Aorta (tissue), 5 donors: ENCODE measurements around the gene TRIM41. TPM values are rescaled to one million over a fixed set of nuclear protein-coding genes. Genes with fewer than 3 reads are reported as not detected.

Source experiments
- ATAC-seq: fragments of 200-7000 bp; cut with Tn5 transposase; one replicate; pipeline ENCODE4 v1.9.1; 2022; ENCODE audit warnings: moderate library complexity; ENCODE audit not compliant: low FRiP score
- DNase-seq, 2 donors: peaks; one replicate each; pipeline ENCODE4 v3.0.0-alpha.2; 2020
- H3K27ac ChIP-seq, 2 donors: one replicate each; pipeline ENCODE4 v1.5.1; 2013; ENCODE audit warnings: low read length in 2 of 2, mild to moderate bottlenecking in 2 of 2, moderate library complexity in 2 of 2, control low read depth in 1 of 2, inconsistent platforms in 1 of 2, low read depth in 1 of 2
- H3K27me3 ChIP-seq, 2 donors: one replicate each; pipeline ENCODE4 v1.6.1; 2013; ENCODE audit warnings: control low read depth in 1 of 2, low read length in 1 of 2, mild to moderate bottlenecking in 1 of 2, moderate library complexity in 1 of 2; ENCODE audit not compliant: insufficient read depth in 2 of 2, control insufficient read depth in 1 of 2
- H3K36me3 ChIP-seq, 2 donors: one replicate each; pipeline ENCODE4 v1.6.1; 2013; ENCODE audit warnings: control low read depth in 1 of 2, low read length in 1 of 2, mild to moderate bottlenecking in 1 of 2; ENCODE audit not compliant: insufficient read depth in 2 of 2, control insufficient read depth in 1 of 2
- H3K4me1 ChIP-seq, 2 donors: one replicate each; pipeline ENCODE4 v1.6.1; 2013; ENCODE audit warnings: low read length in 2 of 2, control low read depth in 1 of 2, mild to moderate bottlenecking in 1 of 2, moderate library complexity in 1 of 2; ENCODE audit not compliant: insufficient read depth in 2 of 2, control insufficient read depth in 1 of 2
- H3K4me3 ChIP-seq, 2 donors: one replicate each; pipeline ENCODE4 v1.5.1; 2013; ENCODE audit warnings: low read length in 2 of 2, control low read depth in 1 of 2, mild to moderate bottlenecking in 1 of 2
- H3K9me3 ChIP-seq: one replicate; pipeline ENCODE4 v1.6.1; 2013; ENCODE audit warnings: mild to moderate bottlenecking, low read length; ENCODE audit not compliant: control insufficient read depth
- WGBS, 2 donors: extraction: QIAGEN DNeasy Blood & Tissue Kit; methylation state at CpG; one replicate each; pipeline ENCODE4 v1.1.7; 2013; 5-methylcytosine and 5-hydroxymethylcytosine counted together
- intact Hi-C, 2 donors: fragments of 100-400 bp; cut with DNase I; formaldehyde crosslinking; loops; one replicate each; pipeline versions ENCODE4 v1.14.2 to v1.15.0; 2022
- polyA plus RNA-seq, 2 donors: library from polyadenylated mRNA; stranded (reverse); fragments of 200-250 nt; gene quantifications; one replicate each; pipeline ENCODE4 v1.2.3, GENCODE V29; 2013
- total RNA-seq, 2 donors: library from RNA; stranded (reverse); fragmentation: NEBNext Ultra II Directional; extraction: Animal tissue kit (Norgen Biotek cat#: 25700); gene quantifications; one replicate each; pipeline ENCODE4 v1.2.1, GENCODE V29; 2021
- donor health status: healthy with polysubstance abuse.
- donor health status: Bipolar disorder and iron deficiency.
- donor health status: DM: no; HTN: no; CAD: no.
- donor health status: DM: no; HTN: no; CAD: no.
- donor health status: DM: yes; HTN: yes; CAD: no.

The TRIM41 gene
- total and polyA plus RNA-seq, 4 donors, result 15.2 to 22.2 (median 18.5) TPM

DNA sequence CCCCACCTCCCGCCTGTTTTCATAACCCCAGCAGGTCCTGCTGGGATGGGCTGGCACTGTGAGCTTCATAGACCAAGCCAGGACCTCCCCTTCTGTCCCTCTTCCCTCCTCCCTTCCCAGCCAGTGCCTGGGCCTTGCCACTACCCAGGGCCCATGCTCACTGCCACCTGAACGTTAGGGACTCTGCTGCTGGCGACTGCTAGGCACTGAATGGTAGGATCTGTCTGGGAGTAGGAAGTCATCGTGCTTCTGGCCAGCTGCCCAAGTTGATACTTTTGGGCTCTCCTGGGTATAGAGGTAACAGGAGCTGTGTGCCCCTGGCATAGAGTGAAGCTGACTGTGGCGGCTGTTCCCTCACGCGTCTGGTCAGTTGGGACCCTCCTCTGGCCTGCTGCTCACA is 8.4 kb downstream of the TRIM41 start:
- H3K27me3 ChIP-seq, result no peaks in the 10 kb centered on the region
- H3K9me3 ChIP-seq, result no peaks in the 10 kb centered on the region
- no peak overlapping the region for H3K4me3 ChIP-seq
- H3K4me1 ChIP-seq, result no peaks in the 10 kb centered on the region
- 83 to 85% methylated on average over 7 of the region's 7 CpGs for WGBS, 2 donors
- DNase-seq, result no peak
- H3K36me3 ChIP-seq, result peaks cover 0 to 2% of the 10 kb centered on the region in 2 donors
- ATAC-seq, result no peak
- intact Hi-C loops, result no loop called here
- H3K27ac ChIP-seq, result no peak overlapping the region

DNA sequence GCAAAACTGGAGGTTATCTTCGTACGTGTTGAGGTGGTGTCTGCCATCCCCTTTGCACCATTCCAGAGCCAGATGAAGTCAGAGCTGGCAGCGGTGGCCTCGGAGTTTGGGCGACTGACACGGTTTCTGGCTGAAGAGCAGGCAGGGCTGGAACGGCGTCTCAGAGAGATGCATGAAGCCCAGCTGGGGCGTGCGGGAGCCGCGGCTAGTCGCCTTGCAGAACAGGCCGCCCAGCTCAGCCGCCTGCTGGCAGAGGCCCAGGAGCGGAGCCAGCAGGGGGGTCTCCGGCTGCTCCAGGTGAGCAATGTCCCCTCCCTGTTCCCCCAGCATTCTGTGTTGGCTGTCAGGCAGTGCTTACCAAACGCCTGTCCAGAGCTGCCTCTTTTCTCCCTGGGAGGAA is 9.5 kb downstream of the TRIM41 start:
- no peak for DNase-seq
- Histone ChIP-seq H3K36me3 (peaks cover 3 to 11% of the 10 kb centered on the region in 2 donors), H3K4me1 (no peaks in the 10 kb centered on the region), H3K27me3 (no peaks in the 10 kb centered on the region), H3K27ac (no peak overlapping the region), H3K9me3 (no peaks in the 10 kb centered on the region), H3K4me3 (no peak overlapping the region)
- peak; percentile 9 for ATAC-seq
- 59 to 65% methylated on average over 18 of the region's 18 CpGs for WGBS, 2 donors
- intact Hi-C loops, result no loop called here

DNA sequence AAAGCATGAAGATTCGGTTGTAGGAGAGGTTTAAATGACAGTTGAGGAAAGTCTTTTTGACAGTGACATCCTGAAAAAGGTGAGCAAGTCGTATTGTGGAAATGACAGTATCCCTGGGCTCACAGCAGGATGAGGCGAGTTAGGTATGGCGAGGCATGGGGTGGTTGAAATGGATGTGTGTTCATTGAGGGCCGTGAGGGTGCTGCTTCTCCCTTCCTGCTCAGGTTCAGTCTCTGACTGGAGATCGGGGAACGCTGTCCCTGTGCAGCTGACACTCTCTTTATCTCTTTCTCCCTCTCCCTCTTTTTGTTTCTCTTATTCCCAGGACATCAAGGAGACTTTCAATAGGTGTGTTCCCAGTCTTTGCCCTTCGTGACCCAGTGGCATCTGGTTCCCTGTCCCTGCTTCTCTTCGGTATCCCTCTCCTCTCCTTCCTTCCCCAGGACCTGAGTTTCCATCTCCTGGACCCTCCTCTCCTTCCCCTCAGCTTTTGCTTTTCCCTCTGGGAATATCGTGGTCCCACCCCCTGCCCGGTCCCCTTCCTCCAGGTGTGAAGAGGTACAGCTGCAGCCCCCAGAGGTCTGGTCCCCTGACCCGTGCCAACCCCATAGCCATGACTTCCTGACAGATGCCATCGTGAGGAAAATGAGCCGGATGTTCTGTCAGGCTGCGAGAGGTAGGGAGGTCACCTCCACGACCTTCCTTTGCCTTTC is 10.2 kb downstream of the TRIM41 start:
- intact Hi-C loops, result no loop called here
- DNase-seq (no peak), ATAC-seq (no peak)
- Histone ChIP-seq H3K4me3 (no peak overlapping the region), H3K9me3 (no peaks in the 10 kb centered on the region), H3K36me3 (peaks cover 6 to 16% of the 10 kb centered on the region in 2 donors), H3K27ac (no peak overlapping the region), H3K27me3 (no peaks in the 10 kb centered on the region), H3K4me1 (no peaks in the 10 kb centered on the region)
- WGBS, 2 donors, result 78 to 79% methylated on average over 16 of the region's 16 CpGs

DNA sequence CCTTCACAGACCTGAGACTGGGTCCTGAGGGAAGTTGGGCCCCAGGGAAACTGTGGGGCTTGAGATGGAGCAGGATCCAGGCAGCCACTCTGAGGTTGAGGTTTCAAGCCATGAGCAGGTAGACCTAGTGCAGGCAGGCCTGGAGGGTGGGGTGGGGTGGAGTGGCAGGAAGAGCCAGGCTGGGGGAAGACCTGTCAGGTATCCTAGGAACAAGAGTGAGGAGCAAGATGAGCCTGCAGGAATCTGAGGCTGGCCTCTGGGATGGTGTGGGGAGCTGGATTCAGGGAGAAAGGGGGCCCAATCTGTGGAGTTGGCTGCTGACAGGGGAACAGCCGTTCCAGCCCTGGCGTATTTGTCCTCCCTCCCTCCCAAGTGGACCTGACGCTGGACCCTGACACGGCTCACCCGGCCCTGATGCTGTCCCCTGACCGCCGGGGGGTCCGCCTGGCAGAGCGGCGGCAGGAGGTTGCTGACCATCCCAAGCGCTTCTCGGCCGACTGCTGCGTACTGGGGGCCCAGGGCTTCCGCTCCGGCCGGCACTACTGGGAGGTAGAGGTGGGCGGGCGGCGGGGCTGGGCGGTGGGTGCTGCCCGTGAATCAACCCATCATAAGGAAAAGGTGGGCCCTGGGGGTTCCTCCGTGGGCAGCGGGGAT is 10.8 kb downstream of the TRIM41 start:
- no peaks in the 10 kb centered on the region for H3K9me3 ChIP-seq
- DNase-seq (no peak), ATAC-seq (no peak)
- H3K27ac ChIP-seq, result no peak overlapping the region
- no peak overlapping the region for H3K4me3 ChIP-seq
- peaks cover 6 to 18% of the 10 kb centered on the region in 2 donors for H3K36me3 ChIP-seq
- no peaks in the 10 kb centered on the region for H3K27me3 ChIP-seq
- no peaks in the 10 kb centered on the region for H3K4me1 ChIP-seq
- WGBS, 2 donors, result 87 to 90% methylated on average over 19 to 24 of the region's 24 CpGs
- intact Hi-C loops, result no loop called here

DNA sequence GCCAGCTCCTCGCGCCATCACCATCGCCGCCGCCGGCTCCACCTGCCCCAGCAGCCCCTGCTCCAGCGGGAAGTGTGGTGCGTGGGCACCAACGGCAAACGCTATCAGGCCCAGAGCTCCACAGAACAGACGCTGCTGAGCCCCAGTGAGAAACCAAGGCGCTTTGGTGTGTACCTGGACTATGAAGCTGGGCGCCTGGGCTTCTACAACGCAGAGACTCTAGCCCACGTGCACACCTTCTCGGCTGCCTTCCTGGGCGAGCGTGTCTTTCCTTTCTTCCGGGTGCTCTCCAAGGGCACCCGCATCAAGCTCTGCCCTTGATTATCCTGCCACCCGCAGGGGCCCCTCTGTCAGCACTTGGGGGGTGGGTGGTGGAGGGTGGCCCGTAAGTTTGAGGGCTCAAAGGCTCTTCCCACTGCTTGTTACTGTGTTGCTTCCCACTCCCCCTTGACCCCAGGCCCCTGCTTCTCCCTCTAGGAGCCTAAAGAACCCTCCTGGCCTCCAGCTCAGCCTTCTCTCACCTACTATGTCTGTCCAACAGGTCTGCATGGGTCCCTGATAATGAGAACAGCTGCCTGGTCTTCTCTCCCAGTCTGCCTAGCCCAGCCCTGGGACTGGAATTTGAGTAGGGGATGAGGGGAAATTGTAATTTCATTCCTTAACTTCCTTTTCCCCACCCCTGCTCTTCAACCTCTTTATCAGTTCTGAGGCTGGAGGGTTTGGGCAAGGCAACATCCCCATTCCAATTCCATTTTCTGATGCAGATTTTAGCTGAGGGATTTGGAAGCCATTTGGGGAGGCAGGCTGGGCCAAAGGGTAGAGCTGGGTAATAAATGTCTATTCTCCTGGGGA is 11.6 kb downstream of the TRIM41 start:
- Histone ChIP-seq H3K9me3 (no peaks in the 10 kb centered on the region), H3K4me1 (no peaks in the 10 kb centered on the region), H3K27me3 (no peaks in the 10 kb centered on the region), H3K27ac (no peak overlapping the region), H3K4me3 (no peak overlapping the region), H3K36me3 (peaks cover 6 to 23% of the 10 kb centered on the region in 2 donors)
- intact Hi-C loops, result no loop called here
- no peak for ATAC-seq
- DNase-seq, result no peak
- WGBS, 2 donors, result 83 to 84% methylated on average over 22 of the region's 22 CpGs

DNA sequence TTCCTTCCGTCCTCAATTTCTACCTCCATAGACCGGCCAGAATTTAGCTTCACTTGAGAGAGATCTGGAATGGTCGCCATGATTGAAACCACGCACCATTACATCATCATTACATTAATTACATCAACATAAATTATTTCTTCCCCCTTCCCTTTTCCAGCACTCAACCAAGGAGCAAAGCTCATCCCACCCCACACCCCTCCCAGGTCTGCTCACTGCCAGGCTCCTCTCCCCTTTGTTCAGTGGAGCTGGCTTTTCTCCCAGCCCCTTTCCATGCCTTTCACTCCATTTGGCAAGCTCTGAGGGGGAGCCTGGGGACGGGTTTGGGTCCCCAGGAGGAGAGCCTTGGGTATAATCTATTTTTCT is 12.2 kb downstream of the TRIM41 start:
- H3K27ac ChIP-seq, result no peak overlapping the region
- H3K4me3 ChIP-seq, result no peak overlapping the region
- DNase-seq (no peak), ATAC-seq (no peak)
- no peaks in the 10 kb centered on the region for H3K9me3 ChIP-seq
- H3K4me1 ChIP-seq, result no peaks in the 10 kb centered on the region
- no peaks in the 10 kb centered on the region for H3K27me3 ChIP-seq
- H3K36me3 ChIP-seq, result peaks cover 6 to 23% of the 10 kb centered on the region in 2 donors
- WGBS, 2 donors, result 75 to 77% methylated on average over 5 of the region's 5 CpGs
- intact Hi-C loops, result no loop called here

DNA sequence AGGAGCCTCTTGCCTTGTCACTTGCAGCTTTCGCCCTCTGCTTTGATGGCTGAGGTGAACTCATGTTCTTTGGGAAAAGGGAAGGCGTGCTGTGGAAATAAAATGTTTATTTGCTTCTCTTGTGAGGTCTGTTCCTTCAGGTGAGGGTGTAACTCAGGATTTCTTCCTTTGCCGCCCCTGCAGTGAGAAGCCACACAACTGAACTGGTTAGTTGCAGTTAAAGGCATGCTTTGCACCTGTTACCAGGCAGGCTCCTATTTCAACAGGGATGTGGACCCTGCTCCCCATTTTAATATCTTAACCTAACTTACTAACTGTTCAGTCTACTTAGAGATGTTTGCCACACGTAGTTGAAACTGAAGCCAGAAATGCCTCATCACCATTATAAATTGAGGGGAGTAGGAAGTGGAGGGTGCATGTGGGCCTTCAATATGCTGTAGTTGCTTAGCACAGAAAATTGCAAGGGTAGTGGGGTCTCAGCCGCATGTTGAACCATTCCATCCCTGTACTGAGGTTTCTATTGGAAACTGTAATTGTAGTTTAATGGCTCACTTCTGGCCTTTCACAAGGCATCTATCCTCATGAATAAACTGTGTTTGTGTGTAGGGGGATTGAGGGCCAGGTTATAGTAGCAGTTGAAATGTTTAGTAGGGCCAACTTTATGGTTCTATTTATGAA is 12.7 kb downstream of the TRIM41 start:
- DNase-seq (no peak), ATAC-seq (no peak)
- Histone ChIP-seq H3K27me3 (no peaks in the 10 kb centered on the region), H3K4me3 (no peak overlapping the region), H3K4me1 (no peaks in the 10 kb centered on the region), H3K36me3 (peaks cover 6 to 23% of the 10 kb centered on the region in 2 donors), H3K27ac (no peak overlapping the region), H3K9me3 (no peaks in the 10 kb centered on the region)
- intact Hi-C loops, result no loop called here
- 64 to 71% methylated on average over 5 of the region's 5 CpGs for WGBS, 2 donors

DNA sequence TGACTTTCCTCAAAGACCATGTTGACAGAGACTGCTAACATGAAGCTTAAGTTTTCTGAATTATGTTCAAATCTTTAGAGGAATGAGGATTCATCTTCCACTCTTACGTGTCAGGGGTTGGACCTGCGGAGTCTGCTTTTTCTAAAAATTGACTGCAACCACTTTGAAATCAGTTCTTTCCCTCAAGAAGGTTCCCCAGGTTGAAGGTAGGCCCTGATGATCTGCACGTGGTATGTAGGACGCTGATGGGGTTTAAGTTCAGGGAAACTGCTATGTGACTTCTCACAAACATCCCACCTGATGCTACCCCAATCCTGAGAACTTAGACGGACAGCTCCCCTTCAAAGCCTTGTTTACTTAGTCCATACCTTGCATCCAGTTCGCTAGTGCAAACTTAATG is 13.4 kb downstream of the TRIM41 start:
- Histone ChIP-seq H3K36me3 (peaks cover 6 to 25% of the 10 kb centered on the region in 2 donors), H3K27ac (no peak overlapping the region), H3K9me3 (no peaks in the 10 kb centered on the region), H3K4me3 (no peak overlapping the region), H3K27me3 (no peaks in the 10 kb centered on the region), H3K4me1 (no peaks in the 10 kb centered on the region)
- ATAC-seq, result no peak
- 74 to 80% methylated on average over 6 of the region's 6 CpGs for WGBS, 2 donors
- DNase-seq, result no peak
- intact Hi-C loops, result no loop called here
